ENCODE data around the gene HOXC6.

HOXC6 gene

DNA sequence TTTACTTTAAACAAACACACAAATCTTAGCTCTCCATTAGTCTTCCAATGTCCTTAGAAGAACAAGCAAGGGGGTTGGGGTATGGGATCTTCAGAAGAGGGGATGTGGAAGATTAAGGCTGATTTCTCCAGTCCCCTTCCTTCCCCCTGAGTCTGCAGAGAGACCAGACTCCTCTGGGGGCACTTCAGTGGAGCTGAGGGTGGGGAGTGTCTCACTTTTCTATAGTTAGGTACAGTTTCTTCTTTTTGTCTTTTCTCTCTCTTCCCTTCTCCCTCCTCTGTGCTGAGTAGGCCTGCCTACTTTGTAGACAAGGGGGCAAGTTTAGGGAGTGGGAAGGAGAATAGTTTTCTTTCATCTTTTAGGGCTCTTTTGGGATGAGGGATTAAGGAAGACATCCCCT, 27.9 kb downstream of the HOXC6 start:
- DNase-seq (ENCODE audit: low spot score) = no peak
- no peaks in the 10 kb centered on the region for H3K36me3 ChIP-seq (ENCODE audit: low read depth)
- H3K27ac ChIP-seq (ENCODE audit: poor library complexity, severe bottlenecking) = no peak overlapping the region
- H3K27me3 ChIP-seq (ENCODE audit: insufficient read depth, poor library complexity, severe bottlenecking) = peaks cover 45% of the 10 kb centered on the region
- no peaks in the 10 kb centered on the region for H3K9me3 ChIP-seq (ENCODE audit: severe bottlenecking)
- H3K4me1 ChIP-seq (ENCODE audit: insufficient read depth, poor library complexity, severe bottlenecking) = no peaks in the 10 kb centered on the region
- TF ChIP-seq, protein P1, sequence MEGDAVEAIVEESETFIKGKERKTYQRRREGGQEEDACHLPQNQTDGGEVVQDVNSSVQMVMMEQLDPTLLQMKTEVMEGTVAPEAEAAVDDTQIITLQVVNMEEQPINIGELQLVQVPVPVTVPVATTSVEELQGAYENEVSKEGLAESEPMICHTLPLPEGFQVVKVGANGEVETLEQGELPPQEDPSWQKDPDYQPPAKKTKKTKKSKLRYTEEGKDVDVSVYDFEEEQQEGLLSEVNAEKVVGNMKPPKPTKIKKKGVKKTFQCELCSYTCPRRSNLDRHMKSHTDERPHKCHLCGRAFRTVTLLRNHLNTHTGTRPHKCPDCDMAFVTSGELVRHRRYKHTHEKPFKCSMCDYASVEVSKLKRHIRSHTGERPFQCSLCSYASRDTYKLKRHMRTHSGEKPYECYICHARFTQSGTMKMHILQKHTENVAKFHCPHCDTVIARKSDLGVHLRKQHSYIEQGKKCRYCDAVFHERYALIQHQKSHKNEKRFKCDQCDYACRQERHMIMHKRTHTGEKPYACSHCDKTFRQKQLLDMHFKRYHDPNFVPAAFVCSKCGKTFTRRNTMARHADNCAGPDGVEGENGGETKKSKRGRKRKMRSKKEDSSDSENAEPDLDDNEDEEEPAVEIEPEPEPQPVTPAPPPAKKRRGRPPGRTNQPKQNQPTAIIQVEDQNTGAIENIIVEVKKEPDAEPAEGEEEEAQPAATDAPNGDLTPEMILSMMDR (IDR thresholded peaks at IDR 0.05; ENCODE audit: poor library complexity, severe bottlenecking) = no peak
- no peak overlapping the region for H3K4me3 ChIP-seq (ENCODE audit: severe bottlenecking)
- no peak for ATAC-seq (ENCODE audit: low read depth)

DNA sequence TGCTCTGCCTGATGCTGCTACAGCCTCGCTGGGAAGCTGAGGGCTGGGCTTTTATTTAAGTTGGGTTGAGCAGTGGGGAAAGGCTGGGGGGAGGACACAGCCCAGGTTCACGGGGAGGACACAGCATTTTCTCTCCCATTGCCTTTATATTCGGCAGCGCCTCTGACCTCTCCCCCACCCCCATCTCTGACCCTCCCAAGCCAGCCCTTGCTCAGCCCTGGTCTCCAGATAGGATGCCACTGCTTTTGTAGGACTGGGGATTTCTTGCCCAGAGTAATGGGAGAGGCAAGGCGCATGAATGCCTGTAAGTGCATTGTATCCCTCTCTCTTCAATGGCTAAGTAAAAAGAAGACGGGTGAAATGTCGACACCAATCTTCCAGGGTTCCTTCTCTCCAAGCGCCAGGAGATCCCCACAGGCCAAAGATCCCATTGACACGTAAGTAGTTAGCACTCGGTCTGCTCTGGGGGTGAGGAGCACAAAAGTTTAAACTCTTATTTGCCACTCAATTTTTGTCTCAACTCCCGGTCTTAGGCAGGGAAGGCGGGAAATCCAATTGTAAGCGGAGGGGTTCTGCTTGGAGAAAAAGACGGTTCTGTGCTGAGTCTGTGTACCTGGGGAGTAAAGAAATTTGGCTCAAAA, 30.0 kb downstream of the HOXC6 start:
- Histone ChIP-seq H3K36me3 (ENCODE audit: low read depth) (no peaks in the 10 kb centered on the region), H3K4me3 (ENCODE audit: severe bottlenecking) (no peak overlapping the region), H3K27me3 (ENCODE audit: insufficient read depth, poor library complexity, severe bottlenecking) (peaks cover 27% of the 10 kb centered on the region), H3K9me3 (ENCODE audit: severe bottlenecking) (no peaks in the 10 kb centered on the region), H3K4me1 (ENCODE audit: insufficient read depth, poor library complexity, severe bottlenecking) (no peaks in the 10 kb centered on the region), H3K27ac (ENCODE audit: poor library complexity, severe bottlenecking) (no peak overlapping the region)
- DNase-seq (ENCODE audit: low spot score) (no peak), ATAC-seq (ENCODE audit: low read depth) (no peak)
- TF ChIP-seq, protein P1 (IDR thresholded peaks at IDR 0.05; ENCODE audit: poor library complexity, severe bottlenecking) = no peak

DNA sequence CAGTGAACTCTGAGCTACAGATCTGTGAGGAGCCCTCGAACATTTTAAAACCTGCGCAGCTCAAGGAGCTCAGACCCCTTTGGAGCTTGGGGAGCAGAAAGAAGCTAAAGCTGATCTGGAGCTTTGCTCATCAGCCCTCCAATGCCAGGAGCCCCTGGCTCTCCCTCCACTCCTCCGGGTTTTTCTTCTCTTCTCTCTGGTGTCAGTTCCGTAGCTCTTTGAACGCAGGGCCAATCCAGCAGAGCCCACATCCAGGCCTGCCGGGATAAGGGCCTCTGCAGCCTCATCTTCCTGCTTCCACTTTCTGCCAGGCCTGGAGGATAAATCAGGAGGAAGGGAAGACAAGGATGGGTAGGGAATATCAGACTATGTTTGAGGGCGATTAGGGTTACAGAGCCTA, 31.4 kb downstream of the HOXC6 start:
- ATAC-seq (ENCODE audit: low read depth) = no peak
- H3K27ac ChIP-seq (ENCODE audit: poor library complexity, severe bottlenecking) = no peak overlapping the region
- H3K36me3 ChIP-seq (ENCODE audit: low read depth) = no peaks in the 10 kb centered on the region
- no peak for DNase-seq (ENCODE audit: low spot score)
- TF ChIP-seq, protein P1 (IDR thresholded peaks at IDR 0.05; ENCODE audit: poor library complexity, severe bottlenecking) = no peak
- peaks cover 15% of the 10 kb centered on the region for H3K27me3 ChIP-seq (ENCODE audit: insufficient read depth, poor library complexity, severe bottlenecking)
- no peaks in the 10 kb centered on the region for H3K9me3 ChIP-seq (ENCODE audit: severe bottlenecking)
- H3K4me1 ChIP-seq (ENCODE audit: insufficient read depth, poor library complexity, severe bottlenecking) = no peaks in the 10 kb centered on the region
- no peak overlapping the region for H3K4me3 ChIP-seq (ENCODE audit: severe bottlenecking)

DNA sequence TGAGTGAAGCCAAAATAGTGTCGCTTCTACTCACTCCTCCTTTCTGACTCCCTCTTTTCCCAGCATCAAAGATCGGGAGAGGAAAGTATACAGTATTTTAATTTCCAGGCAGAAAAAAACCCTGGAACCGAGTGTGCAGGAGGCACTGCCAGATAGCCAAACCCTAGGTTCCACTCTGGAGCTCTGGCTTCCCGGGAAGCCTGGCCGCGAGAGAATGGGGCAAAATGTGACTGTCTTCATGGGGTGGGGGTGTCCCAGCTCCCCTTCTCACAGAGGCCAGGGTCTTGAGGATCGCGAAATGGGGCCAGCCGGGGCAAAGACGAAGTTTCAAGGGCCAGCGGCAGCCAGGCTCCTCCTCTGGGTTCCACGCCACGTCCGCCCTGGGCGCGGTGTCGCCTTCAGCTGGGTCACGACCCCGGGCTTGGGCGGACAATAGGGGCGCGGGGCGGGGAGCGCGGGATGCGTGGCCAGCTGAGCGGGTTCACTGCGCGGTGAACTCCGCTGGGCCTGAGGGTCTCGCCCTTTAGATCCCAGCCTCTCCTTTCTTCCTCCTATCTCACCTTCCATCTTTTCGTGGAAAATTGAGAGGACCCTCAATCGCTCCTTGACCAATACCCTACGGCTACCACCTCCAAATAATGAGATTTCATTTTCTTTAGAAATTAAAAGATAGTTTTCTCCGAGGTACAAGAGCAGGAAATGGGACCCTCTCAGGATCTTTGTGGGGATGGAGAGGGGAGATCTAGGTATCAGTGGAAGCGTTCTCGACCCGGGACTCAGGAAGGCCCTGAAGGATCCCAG, 32.1 kb downstream of the HOXC6 start:
- Histone ChIP-seq H3K27ac (ENCODE audit: poor library complexity, severe bottlenecking) (no peak overlapping the region), H3K4me3 (ENCODE audit: severe bottlenecking) (no peak overlapping the region), H3K36me3 (ENCODE audit: low read depth) (no peaks in the 10 kb centered on the region), H3K27me3 (ENCODE audit: insufficient read depth, poor library complexity, severe bottlenecking) (peaks cover 15% of the 10 kb centered on the region), H3K9me3 (ENCODE audit: severe bottlenecking) (no peaks in the 10 kb centered on the region), H3K4me1 (ENCODE audit: insufficient read depth, poor library complexity, severe bottlenecking) (no peaks in the 10 kb centered on the region)
- no peak for ATAC-seq (ENCODE audit: low read depth)
- DNase-seq (ENCODE audit: low spot score) = no peak
- TF ChIP-seq, protein P1 (IDR thresholded peaks at IDR 0.05; ENCODE audit: poor library complexity, severe bottlenecking) = no peak
